PC-9 (cell line): Measurements from ENCODE around the gene FLNB. TPM values are rescaled to one million over a fixed set of nuclear protein-coding genes. Genes with fewer than 3 reads are reported as not detected.

Experiments used
- BruUV-seq: library from RNA; stranded (reverse); fragments of 400-500 nt; replicated peaks from 2 replicates; lab custom pipeline; 2021; lab: Mats Ljungman, UMichigan
- CTCF ChIA-PET: fragments of 300-600 bp; sonication (Branson Sonifier 250); formaldehyde crosslinking; loops from one replicate; lab custom pipeline; 2022; ENCODE audit warnings: antibody characterized with exemption; lab: Charles Lee
- POLR2A ChIA-PET: fragments of 300-600 bp; sonication (Branson Sonifier 250); formaldehyde crosslinking; loops from one replicate; lab custom pipeline; 2022; ENCODE audit warnings: antibody characterized with exemption; ENCODE audit not compliant: unreplicated experiment; lab: Charles Lee
- DNase-seq, 2 experiments: peaks; one replicate each; pipeline versions ENCODE4 v3.0.0 to v3.0.0-alpha.2; 2015 to 2022; ENCODE audit warnings: mixed read lengths in 1 of 2
- H2AFZ ChIP-seq: fragments of 200-600 bp; sonication (generic); 2 replicates; pipeline ENCODE4 v1.8.1; 2017; ENCODE audit warnings: antibody characterized with exemption
- H3F3A ChIP-seq: fragments of 200-600 bp; sonication (generic); 2 replicates; pipeline ENCODE4 v1.8.1; 2017; ENCODE audit warnings: antibody characterized with exemption, mild to moderate bottlenecking, low read depth; ENCODE audit not compliant: insufficient read depth
- H3K27ac ChIP-seq: fragments of 200-600 bp; sonication (generic); 2 replicates; pipeline ENCODE4 v1.6.1; 2016; ENCODE audit warnings: mixed run types
- H3K27me3 ChIP-seq: fragments of 200-600 bp; sonication (generic); 2 replicates; pipeline ENCODE4 v1.6.1; 2016; ENCODE audit warnings: low read depth, mixed run types; ENCODE audit not compliant: insufficient read depth
- H3K36me3 ChIP-seq: fragments of 200-600 bp; sonication (generic); 2 replicates; pipeline ENCODE4 v1.6.1; 2016; ENCODE audit warnings: low read depth, mixed run types
- H3K4me1 ChIP-seq: fragments of 200-600 bp; sonication (generic); replicated peaks from 2 replicates; pipeline ENCODE4 v1.6.1; 2016; ENCODE audit warnings: mixed run types; ENCODE audit not compliant: insufficient read depth
- H3K4me2 ChIP-seq: fragments of 200-600 bp; sonication (generic); 2 replicates; pipeline ENCODE4 v1.6.1; 2017; ENCODE audit warnings: mixed run types
- H3K4me3 ChIP-seq: fragments of 200-600 bp; sonication (generic); 2 replicates; pipeline ENCODE4 v1.6.1; 2016; ENCODE audit warnings: mixed run types
- H3K79me2 ChIP-seq: fragments of 200-600 bp; sonication (generic); 2 replicates; pipeline ENCODE4 v1.6.1; 2017; ENCODE audit warnings: low read depth, mixed run types
- H3K9me2 ChIP-seq: fragments of 200-600 bp; sonication (generic); 2 replicates; pipeline ENCODE4 v1.8.1; 2017; ENCODE audit warnings: mild to moderate bottlenecking; ENCODE audit not compliant: insufficient read depth
- H3K9me3 ChIP-seq: fragments of 200-600 bp; sonication (generic); 2 replicates; pipeline ENCODE4 v1.8.1; 2016; ENCODE audit warnings: low read depth; ENCODE audit not compliant: insufficient read depth
- H4K20me1 ChIP-seq: fragments of 200-600 bp; sonication (generic); 2 replicates; pipeline ENCODE4 v1.8.1; 2017; ENCODE audit not compliant: insufficient read depth
- EZH2 ChIP-seq: fragments of 200-600 bp; sonication (generic); IDR thresholded peaks from 2 replicates; pipeline ENCODE4 v1.8.0; 2017; ENCODE audit warnings: antibody characterized with exemption, low read depth
- intact Hi-C: fragments of 100-400 bp; cut with micrococcal nuclease; formaldehyde crosslinking; loops from one replicate; pipeline ENCODE4 v1.10.0; 2022; ENCODE audit not compliant: unreplicated experiment
- total RNA-seq: library from RNA; stranded (reverse); gene quantifications from 2 replicates; pipeline ENCODE4 v1.2.3, GENCODE V29; 2021
- TF ChIP-seq, protein P1 (sequence below): fragments of 200-600 bp; sonication (generic); conservative IDR thresholded peaks from 2 replicates; pipeline ENCODE4 v1.6.1; 2017; ENCODE audit warnings: mixed run types, antibody characterized with exemption, mild to moderate bottlenecking, moderate library complexity

The FLNB gene
- total RNA-seq, 1 experiment from 2014 or later: 349 TPM

DNA sequence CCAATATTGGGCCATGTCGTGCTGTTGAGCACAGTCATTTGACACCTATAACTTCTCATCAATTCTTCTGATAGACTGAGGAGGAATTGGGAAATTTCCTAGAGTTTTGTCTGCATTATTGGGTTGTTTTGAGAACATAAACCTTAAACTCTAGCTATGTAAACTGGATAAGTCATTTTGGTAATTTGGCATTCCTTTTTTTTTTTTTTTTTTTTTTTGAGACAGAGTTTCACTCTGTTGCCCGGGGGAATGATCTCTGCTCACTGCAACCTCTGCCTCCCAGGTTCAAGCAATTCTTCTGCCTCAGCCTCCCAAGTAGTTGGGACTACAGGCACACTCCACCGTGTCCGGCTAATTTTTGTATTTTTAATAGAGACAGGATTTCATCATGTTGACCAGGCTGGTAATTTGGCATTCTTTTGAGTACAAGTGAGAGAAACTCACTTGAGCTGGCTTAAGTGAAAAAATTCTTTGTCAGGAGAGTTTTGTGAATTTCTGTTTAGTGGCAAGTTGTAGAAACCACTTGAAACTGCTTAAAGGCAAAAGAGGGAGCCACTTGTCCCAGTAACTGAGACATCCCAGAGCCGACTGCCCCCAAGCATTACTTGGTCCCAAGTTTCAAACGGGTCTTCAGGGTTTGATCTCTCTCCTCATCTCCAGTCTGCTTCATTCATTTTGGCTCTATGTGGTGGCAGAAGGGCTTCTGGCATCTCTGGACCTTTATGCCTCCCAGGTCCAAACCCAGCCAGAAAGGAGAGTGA is 34.9 kb downstream of the FLNB start:
- no peaks in the 10 kb centered on the region for H3K27me3 ChIP-seq
- H4K20me1 ChIP-seq: peaks cover 62% of the 10 kb centered on the region
- H3F3A ChIP-seq: peaks cover 80% of the 10 kb centered on the region
- H3K27ac ChIP-seq: peak overlapping the region; percentile 36; the same call in 1 of the 2 replicates
- H3K4me1 ChIP-seq: peaks cover 72% of the 10 kb centered on the region
- no TSS peak for BruUV-seq
- 0 out of 2 replicates have a peak overlapping the region, but pooled peaks have one; percentile 4 for H3K4me2 ChIP-seq
- H3K9me2 ChIP-seq: no peaks in the 10 kb centered on the region
- no peaks in the 10 kb centered on the region for H3K9me3 ChIP-seq
- intact Hi-C loops: no loop called here
- DNase-seq: no peak
- H3K79me2 ChIP-seq: peaks cover 100% of the 10 kb centered on the region
- no peak overlapping the region for H2AFZ ChIP-seq
- no peak overlapping the region for H3K4me3 ChIP-seq
- CTCF ChIA-PET: interaction anchor here (0.6 to 0.7 kb wide), 2 partner anchors 54 to 285 kb away, joined by 9 read pairs; no protein-coding TSS in a partner anchor
- no peaks in the 10 kb centered on the region for H3K36me3 ChIP-seq
- POLR2A ChIA-PET: no interaction called here
- TF ChIP-seq, protein P1, sequence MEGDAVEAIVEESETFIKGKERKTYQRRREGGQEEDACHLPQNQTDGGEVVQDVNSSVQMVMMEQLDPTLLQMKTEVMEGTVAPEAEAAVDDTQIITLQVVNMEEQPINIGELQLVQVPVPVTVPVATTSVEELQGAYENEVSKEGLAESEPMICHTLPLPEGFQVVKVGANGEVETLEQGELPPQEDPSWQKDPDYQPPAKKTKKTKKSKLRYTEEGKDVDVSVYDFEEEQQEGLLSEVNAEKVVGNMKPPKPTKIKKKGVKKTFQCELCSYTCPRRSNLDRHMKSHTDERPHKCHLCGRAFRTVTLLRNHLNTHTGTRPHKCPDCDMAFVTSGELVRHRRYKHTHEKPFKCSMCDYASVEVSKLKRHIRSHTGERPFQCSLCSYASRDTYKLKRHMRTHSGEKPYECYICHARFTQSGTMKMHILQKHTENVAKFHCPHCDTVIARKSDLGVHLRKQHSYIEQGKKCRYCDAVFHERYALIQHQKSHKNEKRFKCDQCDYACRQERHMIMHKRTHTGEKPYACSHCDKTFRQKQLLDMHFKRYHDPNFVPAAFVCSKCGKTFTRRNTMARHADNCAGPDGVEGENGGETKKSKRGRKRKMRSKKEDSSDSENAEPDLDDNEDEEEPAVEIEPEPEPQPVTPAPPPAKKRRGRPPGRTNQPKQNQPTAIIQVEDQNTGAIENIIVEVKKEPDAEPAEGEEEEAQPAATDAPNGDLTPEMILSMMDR: no peak
- no peak for TF ChIP-seq EZH2

DNA sequence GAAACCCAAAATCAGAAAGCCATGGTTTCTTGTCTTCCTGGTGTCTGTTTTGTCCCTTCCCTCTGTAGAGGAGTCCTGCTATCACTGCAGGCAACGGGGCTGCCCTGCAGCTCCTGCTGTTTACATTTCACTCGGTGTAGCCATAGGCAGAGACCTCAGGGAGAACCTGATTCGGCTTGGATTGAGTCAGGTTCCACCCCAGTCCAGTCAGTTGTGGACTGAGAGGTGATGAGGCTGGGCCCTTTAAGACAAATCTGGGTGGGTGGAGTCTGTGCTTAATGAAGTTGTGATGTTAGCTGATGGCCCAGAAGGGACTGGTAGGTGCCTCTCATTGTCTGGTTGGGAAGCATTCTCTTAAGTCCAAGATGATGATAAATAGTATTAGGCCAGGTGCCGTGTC is 35.7 kb downstream of the FLNB start:
- peaks cover 58% of the 10 kb centered on the region for H4K20me1 ChIP-seq
- ChIA-PET POLR2A (no interaction called here), CTCF (no interaction called here)
- H3K4me3 ChIP-seq: no peak overlapping the region
- H3F3A ChIP-seq: peaks cover 80% of the 10 kb centered on the region
- DNase-seq: no peak
- H3K79me2 ChIP-seq: peaks cover 100% of the 10 kb centered on the region
- no peaks in the 10 kb centered on the region for H3K27me3 ChIP-seq
- no peaks in the 10 kb centered on the region for H3K9me3 ChIP-seq
- intact Hi-C loops: no loop called here
- no peaks in the 10 kb centered on the region for H3K36me3 ChIP-seq
- H3K4me1 ChIP-seq: peaks cover 72% of the 10 kb centered on the region
- peak overlapping the region; percentile 36; the same call in 1 of the 2 replicates for H3K27ac ChIP-seq
- H3K4me2 ChIP-seq: 0 out of 2 replicates have a peak overlapping the region, but pooled peaks have one; percentile 4
- no peak overlapping the region for H2AFZ ChIP-seq
- TF ChIP-seq, protein P1: no peak
- TF ChIP-seq EZH2: no peak
- H3K9me2 ChIP-seq: no peaks in the 10 kb centered on the region
- BruUV-seq: no TSS peak

DNA sequence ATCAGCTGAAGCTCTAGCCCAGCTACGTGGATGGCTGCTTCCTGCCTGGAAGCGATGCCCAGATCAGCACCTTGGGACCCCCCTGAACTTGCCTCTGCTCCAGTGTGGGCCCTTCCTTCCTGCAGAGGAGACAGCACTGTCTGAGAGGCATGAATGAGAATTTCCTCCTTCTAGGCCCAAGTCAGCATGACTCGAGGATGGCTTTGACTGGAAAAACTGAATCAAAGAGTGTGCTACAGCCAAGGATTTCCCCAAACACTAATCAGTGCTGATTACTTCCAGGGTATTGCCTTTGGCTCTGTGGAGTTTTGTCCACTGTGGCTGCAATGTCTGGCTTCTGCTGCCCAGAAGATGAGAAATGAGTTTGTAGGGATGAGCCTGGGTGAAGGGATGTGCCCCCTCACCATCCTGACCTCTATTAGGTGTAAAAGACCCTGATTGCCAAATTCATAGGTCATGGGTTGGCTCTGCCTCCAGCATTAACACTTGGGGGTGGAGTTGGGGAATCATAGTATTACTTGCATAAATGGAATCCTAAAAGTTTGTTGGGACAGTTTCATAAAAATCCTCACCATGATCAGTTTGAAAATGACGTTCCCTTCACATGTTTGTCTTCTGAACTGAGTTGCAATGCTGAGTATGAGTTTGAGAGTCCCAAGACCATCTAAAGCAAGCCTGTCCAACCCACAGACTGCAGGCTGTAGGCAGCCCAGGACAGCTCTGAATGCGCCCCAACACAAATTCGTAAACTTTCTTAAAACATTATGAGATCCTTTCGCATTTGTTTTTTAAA is 36.7 kb downstream of the FLNB start:
- Histone ChIP-seq H3K9me3 (no peaks in the 10 kb centered on the region), H3K36me3 (no peaks in the 10 kb centered on the region), H3K4me1 (peaks cover 70% of the 10 kb centered on the region), H3K4me2 (no peak overlapping the region), H4K20me1 (peaks cover 54% of the 10 kb centered on the region), H2AFZ (no peak overlapping the region), H3K27me3 (no peaks in the 10 kb centered on the region), H3K79me2 (peaks cover 97% of the 10 kb centered on the region), H3F3A (peaks cover 78% of the 10 kb centered on the region), H3K9me2 (no peaks in the 10 kb centered on the region), H3K4me3 (no peak overlapping the region), H3K27ac (peak overlapping the region; percentile 36; the same call in 1 of the 2 replicates)
- ChIA-PET POLR2A (interaction anchor here (0.5 to 0.9 kb wide), 2 partner anchors 30 to 82 kb away, joined by 4 to 7 read pairs; no protein-coding TSS in a partner anchor), CTCF (interaction anchor here (0.6 kb wide), 1 partner anchor 71 kb away, joined by 5 read pairs; no protein-coding TSS in a partner anchor)
- DNase-seq: no peak
- TF ChIP-seq, protein P1: no peak
- no peak for TF ChIP-seq EZH2
- no TSS peak for BruUV-seq
- intact Hi-C loops: no loop called here
